Measurements from ENCODE around the gene SCRN2.

DNA sequence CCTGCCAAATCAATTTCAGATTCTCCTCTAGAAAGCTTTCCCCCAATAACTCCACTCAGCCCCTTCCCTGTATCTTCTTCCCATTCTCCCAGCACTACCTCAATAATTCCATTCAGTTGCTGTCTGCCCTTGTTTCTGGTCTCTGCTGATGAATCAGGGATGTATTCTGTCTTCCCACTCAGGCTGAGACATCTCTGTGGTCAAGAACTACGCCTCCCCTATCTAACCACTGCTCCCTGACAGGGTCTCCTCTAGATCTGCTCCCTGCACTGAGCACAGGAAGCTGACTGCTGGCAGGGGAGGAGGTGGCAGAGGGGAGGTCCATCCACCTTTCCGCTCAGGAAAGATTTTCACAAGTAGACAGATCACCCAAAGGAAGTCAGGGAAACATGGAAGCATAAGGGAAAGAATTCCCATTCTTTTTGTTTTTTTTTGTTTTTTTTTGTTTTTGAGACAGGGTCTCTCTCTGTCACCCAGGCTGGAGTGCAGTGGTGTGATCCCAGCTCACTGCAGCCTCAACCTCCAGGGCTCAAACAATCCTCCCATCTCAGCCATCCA is 38.0 kb upstream of the SCRN2 start:
- TF ChIP-seq POLR2A (IDR thresholded peaks at IDR 0.05; ENCODE audit: low read depth, low read length) (no peak), POLR2AphosphoS5 (IDR thresholded peaks at IDR 0.05; ENCODE audit: low read depth, low read length) (no peak)
